SU-DHL-6 (cell line): ENCODE data around the gene ELMO1.

Source experiments
- H2AFZ ChIP-seq: fragments of 200-600 bp; sonication (generic); 2 replicates; pipeline ENCODE4 v1.6.1; 2014; ENCODE audit warnings: low read depth, mild to moderate bottlenecking, moderate library complexity, mixed read lengths, antibody characterized with exemption, low read length; ENCODE audit not compliant: severe bottlenecking
- H3F3A ChIP-seq: fragments of 200-600 bp; shearing (Covaris generic); 2 replicates; pipeline ENCODE4 v1.6.0; 2016; ENCODE audit warnings: antibody characterized with exemption, mild to moderate bottlenecking; ENCODE audit not compliant: insufficient read depth
- H3K27ac ChIP-seq: fragments of 200-600 bp; sonication (generic); 2 replicates; pipeline ENCODE4 v1.5.1; 2016; ENCODE audit warnings: low read depth, mild to moderate bottlenecking, low read length, moderate library complexity, mixed read lengths
- H3K27me3 ChIP-seq: fragments of 200-600 bp; sonication (generic), shearing (Covaris generic); 2 replicates; pipeline ENCODE4 v1.6.0; 2014; ENCODE audit warnings: mild to moderate bottlenecking, low read length
- H3K36me3 ChIP-seq: fragments of 200-600 bp; sonication (generic); 2 replicates; pipeline ENCODE4 v1.6.1; 2014; ENCODE audit warnings: mild to moderate bottlenecking, low read length, mixed read lengths
- H3K4me2 ChIP-seq: fragments of 300-600, 200-600 bp; shearing (Covaris generic), sonication (generic); 2 replicates; pipeline ENCODE4 v1.6.0; 2014; ENCODE audit warnings: low read length, low read depth, mild to moderate bottlenecking; ENCODE audit not compliant: poor library complexity, severe bottlenecking
- H3K4me3 ChIP-seq: fragments of 200-600 bp; sonication (generic); 2 replicates; pipeline ENCODE4 v1.5.1; 2014; ENCODE audit warnings: antibody characterized with exemption, low read length, mild to moderate bottlenecking, mixed read lengths; ENCODE audit not compliant: insufficient read depth, poor library complexity, severe bottlenecking
- H3K79me2 ChIP-seq: fragments of 200-600 bp; sonication (generic); 2 replicates; pipeline ENCODE4 v1.6.1; 2014; ENCODE audit warnings: mild to moderate bottlenecking, low read length, moderate library complexity; ENCODE audit not compliant: insufficient read depth
- H3K9ac ChIP-seq: fragments of 200-600 bp; sonication (generic); 2 replicates; pipeline ENCODE4 v1.7.0; 2014; ENCODE audit warnings: mild to moderate bottlenecking, low read length
- H3K9me2 ChIP-seq: fragments of 200-600 bp; sonication (generic); replicated peaks from 2 replicates; pipeline ENCODE4 v1.6.1; 2014; ENCODE audit warnings: low read length; ENCODE audit not compliant: insufficient read depth
- H3K9me3 ChIP-seq: fragments of 200-600 bp; sonication (generic); 2 replicates; pipeline ENCODE4 v1.6.1; 2014; ENCODE audit warnings: low read length, mixed read lengths; ENCODE audit not compliant: insufficient read depth
- H4K20me1 ChIP-seq: fragments of 200-600 bp; sonication (generic); 2 replicates; pipeline ENCODE4 v1.6.1; 2014; ENCODE audit warnings: low read depth, mild to moderate bottlenecking, antibody characterized with exemption, low read length, moderate library complexity, mixed read lengths
- EZH2phosphoT487 ChIP-seq: fragments of 200-600 bp; sonication (generic), shearing (Covaris generic); conservative IDR thresholded peaks from 2 replicates; pipeline ENCODE4 v1.6.1; 2018; ENCODE audit warnings: mild to moderate bottlenecking, antibody characterized with exemption, low read length, moderate library complexity, mixed read lengths
- TF ChIP-seq, protein P1 (sequence below): fragments of 200-600 bp; sonication (generic); IDR thresholded peaks from one replicate; pipeline ENCODE4 v1.5.1; 2017; ENCODE audit warnings: antibody characterized with exemption, mild to moderate bottlenecking, low read length, moderate library complexity; ENCODE audit not compliant: insufficient read depth, poor library complexity, severe bottlenecking

Gene ELMO1

DNA sequence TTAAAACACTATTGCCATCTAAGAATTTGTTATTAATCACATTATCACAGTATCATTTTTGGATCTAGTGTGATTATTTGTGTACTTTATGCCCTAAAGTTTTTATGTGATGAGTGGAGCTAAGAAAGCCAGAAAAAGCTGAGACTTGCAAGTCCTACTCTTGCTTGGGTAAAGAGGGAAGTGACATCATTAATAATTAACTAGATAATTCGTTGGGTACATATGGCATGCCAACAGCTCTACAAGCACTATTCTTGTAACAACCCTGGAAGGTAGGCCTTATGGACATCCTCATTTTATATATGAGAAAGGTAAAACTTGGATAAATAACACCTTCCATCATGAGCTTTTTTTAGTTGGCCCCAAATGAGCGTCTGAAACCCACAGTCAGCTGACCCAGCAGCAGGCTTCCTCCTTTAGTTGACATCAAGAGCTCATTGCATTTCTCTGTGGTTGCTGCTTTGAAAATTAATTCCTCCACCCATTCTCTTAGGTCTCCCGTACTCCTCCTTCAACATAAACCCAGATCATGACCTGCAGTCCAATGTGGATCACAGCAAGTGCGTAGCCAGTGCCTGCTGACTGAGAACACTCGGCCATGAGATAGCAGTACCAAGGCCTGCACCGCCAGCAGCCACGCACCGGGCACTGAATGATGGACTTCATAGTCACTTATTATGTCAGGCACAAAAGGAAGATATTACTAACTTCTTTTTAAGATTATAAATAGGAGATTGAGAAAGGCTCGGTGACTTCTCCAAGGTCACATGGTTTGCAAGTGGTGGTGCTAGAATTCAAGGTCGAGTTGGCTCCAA lies 432.4 kb downstream of the ELMO1 start:
- no peak for TF ChIP-seq EZH2phosphoT487
- TF ChIP-seq, protein P1, sequence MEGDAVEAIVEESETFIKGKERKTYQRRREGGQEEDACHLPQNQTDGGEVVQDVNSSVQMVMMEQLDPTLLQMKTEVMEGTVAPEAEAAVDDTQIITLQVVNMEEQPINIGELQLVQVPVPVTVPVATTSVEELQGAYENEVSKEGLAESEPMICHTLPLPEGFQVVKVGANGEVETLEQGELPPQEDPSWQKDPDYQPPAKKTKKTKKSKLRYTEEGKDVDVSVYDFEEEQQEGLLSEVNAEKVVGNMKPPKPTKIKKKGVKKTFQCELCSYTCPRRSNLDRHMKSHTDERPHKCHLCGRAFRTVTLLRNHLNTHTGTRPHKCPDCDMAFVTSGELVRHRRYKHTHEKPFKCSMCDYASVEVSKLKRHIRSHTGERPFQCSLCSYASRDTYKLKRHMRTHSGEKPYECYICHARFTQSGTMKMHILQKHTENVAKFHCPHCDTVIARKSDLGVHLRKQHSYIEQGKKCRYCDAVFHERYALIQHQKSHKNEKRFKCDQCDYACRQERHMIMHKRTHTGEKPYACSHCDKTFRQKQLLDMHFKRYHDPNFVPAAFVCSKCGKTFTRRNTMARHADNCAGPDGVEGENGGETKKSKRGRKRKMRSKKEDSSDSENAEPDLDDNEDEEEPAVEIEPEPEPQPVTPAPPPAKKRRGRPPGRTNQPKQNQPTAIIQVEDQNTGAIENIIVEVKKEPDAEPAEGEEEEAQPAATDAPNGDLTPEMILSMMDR, result no peak
- Histone ChIP-seq H3F3A (no peaks in the 10 kb centered on the region), H3K36me3 (0 out of 2 replicates have a peak, but pooled peaks cover 4% of the 10 kb centered on the region), H2AFZ (no peak overlapping the region), H3K9me2 (no peaks in the 10 kb centered on the region), H4K20me1 (no peaks in the 10 kb centered on the region), H3K4me2 (no peak overlapping the region), H3K9me3 (no peaks in the 10 kb centered on the region), H3K27me3 (no peaks in the 10 kb centered on the region), H3K79me2 (no peaks in the 10 kb centered on the region), H3K4me3 (no peak overlapping the region), H3K9ac (no peak overlapping the region), H3K27ac (no peak overlapping the region)

DNA sequence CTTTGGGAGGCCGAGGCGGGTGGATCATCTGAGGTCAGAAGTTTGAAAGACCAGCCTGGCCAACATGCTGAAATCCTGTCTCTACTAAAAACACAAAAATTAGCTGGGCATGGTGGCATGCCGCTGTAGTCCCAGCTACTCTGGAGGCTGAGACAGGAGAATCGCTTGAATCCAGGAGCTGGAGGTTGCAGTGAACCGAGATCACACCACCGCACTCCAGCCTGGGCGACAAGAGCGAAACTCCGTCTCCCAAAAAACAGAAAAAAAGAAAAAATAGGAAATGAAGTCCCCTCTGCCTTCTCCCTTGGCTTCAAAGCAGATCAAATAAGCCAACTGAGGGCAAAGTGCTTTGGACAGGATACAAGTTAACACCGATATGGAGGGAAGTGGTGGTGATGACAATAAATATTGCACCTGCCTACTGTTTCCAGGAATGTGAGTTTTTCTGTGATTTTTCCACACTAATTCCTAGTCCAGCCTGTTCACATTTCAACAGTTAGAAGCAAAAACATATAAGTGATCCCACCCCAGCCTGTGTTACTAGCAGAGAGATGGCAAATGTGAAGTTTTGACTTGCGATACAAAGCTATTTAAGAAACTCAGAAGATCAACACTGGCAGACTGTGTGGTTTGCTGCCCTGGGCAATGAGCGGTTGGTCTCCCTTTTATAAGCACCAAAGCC lies 433.2 kb downstream of the ELMO1 start:
- H3K79me2 ChIP-seq, result no peaks in the 10 kb centered on the region
- H3K27me3 ChIP-seq, result no peaks in the 10 kb centered on the region
- H3K27ac ChIP-seq, result no peak overlapping the region
- H3K36me3 ChIP-seq, result 0 out of 2 replicates have a peak, but pooled peaks cover 4% of the 10 kb centered on the region
- H2AFZ ChIP-seq, result no peak overlapping the region
- H3K9me2 ChIP-seq, result no peaks in the 10 kb centered on the region
- no peaks in the 10 kb centered on the region for H4K20me1 ChIP-seq
- H3K4me3 ChIP-seq, result no peak overlapping the region
- H3K9ac ChIP-seq, result no peak overlapping the region
- no peak overlapping the region for H3K4me2 ChIP-seq
- H3F3A ChIP-seq, result no peaks in the 10 kb centered on the region
- H3K9me3 ChIP-seq, result no peaks in the 10 kb centered on the region
- no peak for TF ChIP-seq EZH2phosphoT487
- TF ChIP-seq, protein P1, result no peak

DNA sequence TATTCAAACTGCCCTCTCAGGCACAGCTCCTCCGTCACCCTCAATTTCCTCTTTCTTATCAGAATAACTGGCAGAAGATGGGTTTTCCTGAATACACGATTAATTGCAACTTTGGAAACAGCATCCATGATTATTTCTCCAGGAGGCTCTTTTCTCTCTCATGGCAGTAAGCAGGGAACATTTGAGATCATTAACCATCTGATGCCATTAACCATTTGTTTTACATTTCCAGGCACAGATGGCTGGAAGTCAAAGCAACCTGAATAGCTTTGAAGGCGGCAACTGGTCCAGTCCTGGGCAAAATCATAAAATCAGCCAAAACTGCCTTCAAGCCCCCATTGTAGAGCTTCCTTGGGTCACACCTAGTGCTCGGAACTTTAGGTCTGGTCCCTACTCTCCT lies 434.9 kb downstream of the ELMO1 start:
- Histone ChIP-seq H3F3A (no peaks in the 10 kb centered on the region), H3K79me2 (no peaks in the 10 kb centered on the region), H2AFZ (no peak overlapping the region), H3K27me3 (no peaks in the 10 kb centered on the region), H3K36me3 (0 out of 2 replicates have a peak, but pooled peaks cover 4% of the 10 kb centered on the region), H3K9ac (no peak overlapping the region), H3K9me2 (no peaks in the 10 kb centered on the region), H3K9me3 (no peaks in the 10 kb centered on the region), H3K4me3 (no peak overlapping the region), H3K4me2 (no peak overlapping the region), H3K27ac (no peak overlapping the region), H4K20me1 (no peaks in the 10 kb centered on the region)
- TF ChIP-seq, protein P1, result no peak
- no peak for TF ChIP-seq EZH2phosphoT487
